HAP-1 (cell line): ENCODE data around the gene ARHGAP1.

ENCODE experiments used
- DNase-seq, 2 experiments: peaks; one replicate each; pipeline ENCODE4 v3.0.0-alpha.2; 2016 to 2020; ENCODE audit warnings: low spot score in 2 of 2
- H3K27me3 ChIP-seq: fragments of 250-450 bp; sonication (Bioruptor Pico); 2 replicates; pipeline ENCODE4 v1.5.1; 2020; ENCODE audit warnings: low read depth, mild to moderate bottlenecking, moderate library complexity
- H3K36me3 ChIP-seq: fragments of 250-450 bp; sonication (Bioruptor Pico); replicated peaks from 2 replicates; pipeline ENCODE4 v1.5.1; 2020; ENCODE audit warnings: mild to moderate bottlenecking
- H3K4me1 ChIP-seq: fragments of 250-450 bp; sonication (Bioruptor Pico); 2 replicates; pipeline ENCODE4 v1.5.1; 2020; ENCODE audit warnings: mild to moderate bottlenecking
- H3K4me3 ChIP-seq: fragments of 250-450 bp; sonication (Bioruptor Pico); 2 replicates; pipeline ENCODE4 v1.5.1; 2020; ENCODE audit warnings: mild to moderate bottlenecking, moderate library complexity
- H3K9me3 ChIP-seq: fragments of 250-450 bp; sonication (Bioruptor Pico); 2 replicates; pipeline ENCODE4 v1.5.1; 2020; ENCODE audit warnings: mild to moderate bottlenecking, moderate library complexity
- in situ Hi-C: fragments of 300-500 bp; cut with MboI; formaldehyde crosslinking; loops from 3 replicates; pipeline ENCODE4 v1.14.3; 2020; ENCODE audit warnings: low sequenced_read_pairs, inconsistent platforms, mixed read lengths

The ARHGAP1 gene

GRCh38 chr11:46669711-46670139 is 30.7 kb downstream of the ARHGAP1 start:
- in situ Hi-C loops = no loop called here
- Histone ChIP-seq H3K4me3 (no peak overlapping the region), H3K4me1 (no peaks in the 10 kb centered on the region), H3K36me3 (peaks cover 55% of the 10 kb centered on the region), H3K9me3 (no peaks in the 10 kb centered on the region), H3K27me3 (no peaks in the 10 kb centered on the region)
- DNase-seq = no peak

- Histone ChIP-seq H3K4me3 (no peak overlapping the region), H3K36me3 (peaks cover 63% of the 10 kb centered on the region), H3K27me3 (no peaks in the 10 kb centered on the region), H3K9me3 (no peaks in the 10 kb centered on the region), H3K4me1 (no peaks in the 10 kb centered on the region)
- in situ Hi-C loops = no loop called here
- no peak for DNase-seq
Observed at GRCh38 chr11:46668480-46669085, 31.8 kb downstream of the ARHGAP1 start.

DNA sequence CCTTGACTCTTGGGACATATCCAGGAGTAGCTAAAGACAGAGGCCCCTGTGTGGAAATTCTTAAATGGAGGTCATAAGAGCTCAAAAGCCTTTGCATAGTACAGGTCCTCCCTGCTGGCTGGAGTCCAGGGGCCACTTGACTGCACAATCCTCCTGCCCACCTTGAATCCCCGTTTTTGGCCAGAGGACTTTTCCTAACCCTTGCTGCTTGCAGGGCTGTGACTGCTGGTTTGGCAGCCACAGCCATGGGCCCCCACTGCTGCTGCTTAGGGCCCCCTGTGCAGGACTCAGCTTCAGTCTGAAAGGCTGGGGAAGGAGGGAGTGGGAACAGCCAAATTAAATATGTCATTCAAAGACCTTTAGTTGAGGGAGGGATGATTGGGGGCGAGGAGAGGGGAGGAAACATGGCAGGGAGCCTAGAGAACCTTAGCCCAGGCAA is 33.4 kb downstream of the ARHGAP1 start:
- H3K36me3 ChIP-seq = peaks cover 61% of the 10 kb centered on the region
- no peaks in the 10 kb centered on the region; the same call in 1 of the 2 replicates for H3K9me3 ChIP-seq
- in situ Hi-C loops = no loop called here
- no peaks in the 10 kb centered on the region for H3K4me1 ChIP-seq
- H3K4me3 ChIP-seq = no peak overlapping the region
- DNase-seq = no peak
- no peaks in the 10 kb centered on the region for H3K27me3 ChIP-seq

DNA sequence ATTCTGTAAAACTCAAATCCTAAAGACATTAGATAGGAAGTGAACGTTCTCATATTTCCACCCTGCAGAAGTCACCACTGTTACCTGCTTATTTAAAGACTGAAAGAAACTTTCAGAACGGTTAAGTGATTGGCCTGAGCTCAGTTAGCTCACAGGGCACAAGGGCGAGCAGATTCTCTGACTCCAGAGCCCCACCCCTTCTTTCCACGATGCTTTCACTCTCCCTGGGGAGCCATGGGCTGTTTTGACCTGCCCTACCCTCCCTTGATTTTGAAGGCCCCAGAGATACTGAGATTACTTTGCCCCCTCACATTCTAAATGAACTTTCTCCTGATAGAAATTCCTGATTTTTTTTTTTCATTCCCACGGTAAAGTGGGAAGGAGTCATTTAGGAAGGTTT is 33.9 kb downstream of the ARHGAP1 start:
- Histone ChIP-seq H3K27me3 (no peaks in the 10 kb centered on the region), H3K4me3 (no peak overlapping the region), H3K4me1 (no peaks in the 10 kb centered on the region), H3K9me3 (no peaks in the 10 kb centered on the region; the same call in 1 of the 2 replicates), H3K36me3 (peaks cover 63% of the 10 kb centered on the region)
- in situ Hi-C loops = no loop called here
- no peak for DNase-seq

DNA sequence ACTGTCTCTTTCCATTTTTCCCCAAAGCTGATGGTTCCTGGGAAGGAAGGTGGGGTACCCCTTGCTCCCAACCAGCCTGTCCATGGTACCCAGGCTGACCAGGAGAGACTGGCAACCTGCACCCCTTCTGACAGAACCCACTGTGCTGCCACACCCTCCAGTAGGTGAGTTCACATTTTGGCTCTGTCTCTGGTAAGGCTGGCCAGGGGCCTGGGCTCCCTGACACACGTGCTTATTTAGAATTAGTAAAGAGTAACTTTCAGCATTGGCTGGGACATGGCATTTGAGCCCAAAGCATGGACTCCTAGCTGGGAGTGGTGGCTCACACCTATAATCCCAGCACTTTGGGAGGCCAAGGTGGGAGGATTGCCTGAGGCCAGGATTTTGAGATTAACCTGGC is 35.1 kb downstream of the ARHGAP1 start:
- no peaks in the 10 kb centered on the region for H3K4me1 ChIP-seq
- peaks cover 63% of the 10 kb centered on the region for H3K36me3 ChIP-seq
- no peak overlapping the region for H3K4me3 ChIP-seq
- H3K27me3 ChIP-seq = no peaks in the 10 kb centered on the region
- in situ Hi-C loops = no loop called here
- DNase-seq = no peak
- H3K9me3 ChIP-seq = no peaks in the 10 kb centered on the region; the same call in 1 of the 2 replicates

- no peaks in the 10 kb centered on the region for H3K27me3 ChIP-seq
- H3K4me1 ChIP-seq = no peaks in the 10 kb centered on the region
- no peaks in the 10 kb centered on the region; the same call in 1 of the 2 replicates for H3K9me3 ChIP-seq
- DNase-seq = no peak
- no peak overlapping the region for H3K4me3 ChIP-seq
- peaks cover 61% of the 10 kb centered on the region for H3K36me3 ChIP-seq
- in situ Hi-C loops = no loop called here
Observed at GRCh38 chr11:46664612-46665011, 35.8 kb downstream of the ARHGAP1 start.

DNA sequence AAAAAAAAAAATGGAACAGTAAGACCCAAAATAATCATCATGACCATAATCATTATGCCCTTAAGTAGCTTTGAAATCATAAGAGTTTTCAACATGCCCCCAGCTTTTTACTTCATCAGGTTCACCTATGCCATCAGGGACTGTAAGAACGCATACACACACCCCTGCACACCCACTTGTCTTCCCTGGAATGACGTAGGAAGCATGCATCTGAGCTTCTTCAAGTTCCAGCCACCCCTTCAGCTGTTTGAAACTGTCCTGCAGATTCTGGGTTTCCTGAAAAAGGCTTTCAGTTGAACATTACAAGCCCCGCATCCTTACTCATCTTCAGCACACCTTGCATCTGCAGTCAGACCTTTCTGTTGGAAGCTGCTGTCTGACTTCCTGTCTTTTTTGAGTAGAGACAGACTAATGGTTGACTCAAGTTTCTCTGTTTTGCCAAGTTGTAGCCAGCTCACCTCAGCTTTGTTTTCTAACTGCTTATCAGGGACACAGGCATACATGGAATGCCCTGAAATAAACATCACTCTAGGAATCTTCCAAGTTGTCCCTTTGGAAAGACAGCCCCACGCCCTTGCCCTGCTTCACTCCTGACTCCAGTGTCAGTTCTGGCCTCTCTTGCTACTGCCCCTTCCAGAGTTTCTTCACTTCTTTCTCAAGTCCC is 37.0 kb downstream of the ARHGAP1 start:
- Histone ChIP-seq H3K4me1 (no peaks in the 10 kb centered on the region), H3K9me3 (no peaks in the 10 kb centered on the region; the same call in 1 of the 2 replicates), H3K4me3 (no peak overlapping the region), H3K36me3 (peaks cover 61% of the 10 kb centered on the region), H3K27me3 (no peaks in the 10 kb centered on the region)
- in situ Hi-C loops = no loop called here
- DNase-seq = no peak

GRCh38 chr11:46662366-46662765 is 38.1 kb downstream of the ARHGAP1 start:
- H3K27me3 ChIP-seq = no peaks in the 10 kb centered on the region
- H3K9me3 ChIP-seq = no peaks in the 10 kb centered on the region; the same call in 1 of the 2 replicates
- no peak for DNase-seq
- in situ Hi-C loops = no loop called here
- H3K4me3 ChIP-seq = no peak overlapping the region
- H3K36me3 ChIP-seq = peaks cover 63% of the 10 kb centered on the region
- H3K4me1 ChIP-seq = no peaks in the 10 kb centered on the region

DNA sequence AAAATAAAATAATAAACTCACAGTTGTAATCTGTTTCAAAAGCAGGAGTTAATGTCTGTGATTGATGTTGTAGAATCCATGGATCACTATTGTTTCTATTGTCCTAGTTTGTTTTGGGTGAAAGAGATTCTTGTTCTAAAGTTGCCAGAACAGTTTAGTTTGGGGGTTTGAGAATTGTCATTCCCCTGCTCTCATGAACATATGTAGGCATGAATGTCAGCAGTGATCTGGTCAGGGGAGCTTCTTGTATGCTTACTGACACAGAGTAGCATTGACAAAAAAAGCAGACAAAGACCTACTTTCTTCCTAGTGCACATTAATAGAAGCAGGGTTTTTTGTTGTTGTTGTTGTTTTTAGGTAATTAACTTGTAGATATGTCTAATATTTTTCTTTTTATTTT is 38.6 kb downstream of the ARHGAP1 start:
- H3K27me3 ChIP-seq = no peaks in the 10 kb centered on the region
- DNase-seq = no peak
- no peak overlapping the region for H3K4me3 ChIP-seq
- no peaks in the 10 kb centered on the region for H3K4me1 ChIP-seq
- in situ Hi-C loops = no loop called here
- H3K9me3 ChIP-seq = no peaks in the 10 kb centered on the region; the same call in 1 of the 2 replicates
- H3K36me3 ChIP-seq = peaks cover 68% of the 10 kb centered on the region

- Histone ChIP-seq H3K9me3 (no peaks in the 10 kb centered on the region; the same call in 1 of the 2 replicates), H3K4me3 (no peak overlapping the region), H3K36me3 (peaks cover 64% of the 10 kb centered on the region), H3K27me3 (no peaks in the 10 kb centered on the region), H3K4me1 (no peaks in the 10 kb centered on the region)
- in situ Hi-C loops = no loop called here
- DNase-seq = no peak
Observed at GRCh38 chr11:46659908-46660307, 40.5 kb downstream of the ARHGAP1 start.

DNA sequence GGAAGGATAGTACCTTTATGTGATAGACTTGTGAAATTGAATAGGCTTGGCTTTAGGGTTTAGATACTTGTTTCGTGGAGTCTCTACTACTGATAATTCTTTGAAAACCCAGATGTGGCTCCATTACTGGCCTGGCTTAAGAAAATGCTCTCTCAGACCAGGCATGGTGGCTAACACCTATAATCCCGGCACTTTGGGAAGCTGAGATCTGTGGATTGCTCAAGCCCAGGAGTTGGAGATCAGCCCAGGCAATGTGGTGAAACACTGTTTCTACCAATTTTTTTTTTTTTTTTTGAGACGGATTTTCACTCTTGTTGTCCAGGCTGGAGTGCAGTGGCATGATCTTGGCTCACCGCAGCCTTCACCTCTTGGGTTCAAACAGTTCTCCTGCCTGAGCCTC is 42.2 kb downstream of the ARHGAP1 start:
- Histone ChIP-seq H3K4me3 (no peak overlapping the region), H3K9me3 (no peaks in the 10 kb centered on the region; the same call in 1 of the 2 replicates), H3K4me1 (no peaks in the 10 kb centered on the region), H3K27me3 (no peaks in the 10 kb centered on the region), H3K36me3 (peaks cover 61% of the 10 kb centered on the region)
- DNase-seq = no peak
- in situ Hi-C loops = no loop called here

- Histone ChIP-seq H3K27me3 (no peaks in the 10 kb centered on the region), H3K4me1 (no peaks in the 10 kb centered on the region), H3K9me3 (no peaks in the 10 kb centered on the region), H3K4me3 (no peak overlapping the region), H3K36me3 (peaks cover 62% of the 10 kb centered on the region)
- DNase-seq = no peak
- in situ Hi-C loops = no loop called here
Observed at GRCh38 chr11:46657186-46657585, 43.2 kb downstream of the ARHGAP1 start.

DNA sequence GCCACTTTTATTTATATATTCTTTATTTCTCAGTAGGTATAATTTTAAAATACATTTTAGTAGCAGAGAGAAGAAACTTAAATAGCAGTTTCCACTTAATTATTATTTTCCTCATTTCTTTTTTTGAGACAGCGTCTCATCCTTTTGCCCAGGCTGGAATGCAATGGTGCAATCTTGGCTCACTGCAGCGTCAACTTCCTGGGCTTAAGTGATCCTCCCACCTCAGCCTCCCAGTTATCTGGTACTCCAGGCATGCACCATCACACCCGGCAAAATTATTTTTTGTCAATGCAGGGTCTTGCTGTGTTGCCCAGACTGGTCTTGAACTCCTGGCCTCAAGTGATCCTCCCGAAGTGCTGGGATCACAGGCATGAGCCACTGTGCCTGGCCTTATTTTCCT is 44.8 kb downstream of the ARHGAP1 start:
- H3K36me3 ChIP-seq = peaks cover 71% of the 10 kb centered on the region

DNA sequence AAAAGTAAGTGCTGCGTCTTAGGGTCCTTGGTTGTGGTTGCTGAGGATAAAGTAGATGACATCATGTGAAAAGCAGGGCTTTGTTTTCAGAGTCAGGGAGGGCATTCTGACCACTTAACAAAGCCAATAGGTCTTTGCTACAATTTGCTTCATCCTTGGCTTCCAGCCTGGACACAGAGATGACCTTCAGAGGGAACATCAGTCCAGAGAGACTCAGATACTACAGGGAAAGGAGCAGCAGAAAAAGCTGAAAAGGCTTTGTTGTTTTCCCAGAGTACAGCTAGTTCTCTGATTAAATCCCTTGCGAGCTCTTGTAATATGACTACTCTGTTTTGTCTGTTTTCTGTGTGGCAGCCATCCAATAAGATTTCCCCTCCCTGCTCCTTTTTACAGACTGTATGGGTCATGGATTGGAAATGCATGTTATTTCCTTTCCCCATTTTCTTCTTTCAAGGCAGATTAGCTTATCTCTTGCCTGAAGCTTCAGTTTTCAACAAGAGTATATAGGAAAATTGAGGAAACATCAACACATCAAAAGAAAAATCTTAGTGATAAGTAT is 51.2 kb downstream of the ARHGAP1 start:
- no peaks in the 10 kb centered on the region for H3K27me3 ChIP-seq
- in situ Hi-C loops = no loop called here
- H3K9me3 ChIP-seq = no peaks in the 10 kb centered on the region
- DNase-seq = peak in 1 of 2 experiments; percentile 23
- peaks cover 16% of the 10 kb centered on the region for H3K4me1 ChIP-seq
- no peak overlapping the region for H3K4me3 ChIP-seq
- peaks cover 41% of the 10 kb centered on the region for H3K36me3 ChIP-seq

More for the DNA sequence above, 44.8 kb downstream of the ARHGAP1 start:
- no peaks in the 10 kb centered on the region for H3K4me1 ChIP-seq
- in situ Hi-C loops = no loop called here
- no peak overlapping the region for H3K4me3 ChIP-seq
- H3K9me3 ChIP-seq = no peaks in the 10 kb centered on the region
- DNase-seq = no peak
- H3K27me3 ChIP-seq = no peaks in the 10 kb centered on the region
